Measurements from ENCODE around the gene LMCD1.

The LMCD1 gene

DNA sequence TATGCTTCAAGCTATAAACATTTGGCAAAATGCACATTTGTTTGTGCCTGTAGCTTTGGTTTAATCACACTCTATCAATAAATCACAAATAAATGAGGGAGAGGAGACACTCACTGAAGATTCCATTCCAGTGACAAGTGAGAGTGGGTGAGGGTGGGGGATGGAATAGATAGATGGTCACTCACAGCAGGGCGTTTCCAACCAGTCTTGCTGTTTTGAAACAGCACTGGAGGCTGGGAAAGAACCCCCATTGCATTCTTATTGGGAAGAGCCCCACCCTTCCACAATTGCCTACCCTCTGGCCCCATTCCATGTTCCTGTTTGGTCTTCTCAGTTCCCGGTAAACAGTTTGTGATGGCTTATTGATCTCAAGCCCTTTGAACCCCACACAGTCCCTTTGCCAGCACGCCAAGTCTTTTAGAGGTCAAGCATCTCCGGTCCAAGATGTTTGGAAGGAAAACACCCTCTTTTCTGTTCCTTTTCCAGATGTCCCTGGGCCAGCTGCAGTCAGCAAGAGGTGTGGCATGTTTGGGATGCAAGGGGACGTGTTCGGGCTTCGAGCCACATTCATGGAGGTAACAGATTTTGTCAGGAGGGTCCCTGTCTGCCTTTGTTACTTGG, 30.7 kb downstream of the LMCD1 start:
- no peak for DNase-seq

DNA sequence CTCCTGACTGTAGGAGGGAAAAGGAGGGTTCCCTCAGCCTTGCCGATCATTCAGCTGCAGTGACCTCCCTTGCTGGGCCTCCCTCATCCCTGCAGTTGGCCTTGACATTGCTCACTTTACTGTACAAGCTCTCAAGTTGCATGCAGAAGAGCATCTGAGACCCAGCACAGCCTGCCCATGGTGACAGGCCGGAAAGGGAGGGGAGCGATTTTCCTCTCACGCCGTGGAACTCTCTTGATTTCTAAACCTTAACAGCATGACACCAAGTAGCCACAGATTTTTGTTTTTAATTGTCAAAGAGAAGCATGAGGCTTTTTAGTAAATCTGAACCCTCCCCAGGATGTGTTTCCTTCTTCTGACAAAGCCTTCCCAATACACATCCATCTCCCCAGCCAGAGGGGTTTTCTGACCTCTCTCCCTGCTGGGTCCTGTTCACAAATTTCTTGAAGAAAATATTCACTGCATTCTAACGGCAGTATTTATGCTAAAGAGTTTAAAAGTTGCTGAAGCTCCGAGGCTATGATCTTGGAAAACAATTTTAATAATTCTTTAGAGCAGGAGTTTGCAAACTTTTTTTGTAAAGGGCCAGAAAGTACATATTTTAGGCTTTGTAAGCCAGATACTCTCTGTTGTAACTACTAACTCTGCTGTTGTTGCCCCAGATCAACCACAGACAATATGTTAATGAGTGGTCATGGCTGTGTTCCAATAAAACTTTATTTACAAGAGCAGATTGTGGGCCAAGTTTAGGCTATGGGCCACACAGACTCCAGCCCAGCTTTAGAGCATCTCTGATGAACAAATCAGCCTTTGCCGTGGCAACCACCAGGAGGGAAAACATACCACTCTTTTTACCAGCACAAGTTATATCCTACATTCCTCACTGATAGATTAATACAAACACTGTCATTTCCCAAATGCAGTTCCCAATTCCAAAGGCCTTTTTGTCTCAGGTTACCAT, 34.8 kb downstream of the LMCD1 start:
- no peak for DNase-seq

DNA sequence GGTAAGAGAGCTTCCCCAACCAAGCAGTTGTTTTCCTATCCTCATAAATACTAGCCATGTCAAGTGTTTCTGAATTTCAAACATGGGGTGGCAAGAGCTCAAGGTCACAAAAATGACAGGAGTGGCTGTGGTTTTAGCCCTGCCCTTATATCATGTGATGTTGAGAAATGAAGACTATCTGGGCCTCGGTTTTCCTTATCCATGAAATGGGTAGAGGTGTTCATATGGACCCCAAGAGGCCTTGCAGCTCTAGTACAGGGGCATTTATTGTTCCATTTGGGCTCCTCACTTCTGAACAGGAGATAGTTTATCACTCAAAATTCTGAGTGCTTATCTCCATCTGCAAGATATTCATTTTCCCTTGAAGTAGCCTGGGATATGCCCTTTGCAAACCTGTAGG, 35.8 kb downstream of the LMCD1 start:
- DNase-seq = no peak

DNA sequence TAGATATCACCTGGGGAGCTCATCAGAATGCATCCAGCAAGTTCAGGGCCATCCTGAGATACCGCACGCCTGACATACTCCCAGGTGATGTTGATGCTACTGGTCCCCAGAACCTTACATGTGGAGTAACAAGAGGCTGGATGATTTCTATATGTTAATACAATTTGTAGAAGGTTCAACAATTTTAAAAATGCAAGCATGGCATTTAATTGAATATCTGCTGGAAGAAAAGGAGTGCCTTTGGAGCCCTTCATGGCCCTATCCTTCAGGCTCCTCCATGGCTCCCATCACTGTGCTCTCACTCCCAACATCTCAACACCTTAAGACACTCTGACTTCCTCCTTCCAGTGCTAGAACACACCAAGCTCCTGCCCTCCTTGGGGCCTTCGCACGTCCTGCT, 36.6 kb downstream of the LMCD1 start:
- DNase-seq = no peak

DNA sequence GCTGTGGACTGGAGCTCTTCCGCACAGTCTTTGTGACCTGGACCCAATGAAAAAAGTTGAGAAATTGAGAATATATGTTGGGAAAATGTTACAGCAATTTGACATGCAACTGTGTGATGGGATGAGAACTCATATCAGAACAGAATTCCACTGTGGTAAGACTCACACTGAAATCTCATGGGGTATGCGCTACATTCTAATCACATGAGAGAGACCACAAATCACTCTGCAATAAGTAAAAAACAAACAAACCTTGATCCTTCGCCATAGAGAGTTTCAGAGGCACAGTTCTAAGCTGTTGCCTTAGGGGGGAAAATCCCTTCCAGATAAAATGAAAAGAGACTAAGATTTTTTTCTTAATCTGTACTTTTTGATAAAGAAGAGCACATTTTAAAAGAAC, 37.3 kb downstream of the LMCD1 start:
- no peak for DNase-seq

DNA sequence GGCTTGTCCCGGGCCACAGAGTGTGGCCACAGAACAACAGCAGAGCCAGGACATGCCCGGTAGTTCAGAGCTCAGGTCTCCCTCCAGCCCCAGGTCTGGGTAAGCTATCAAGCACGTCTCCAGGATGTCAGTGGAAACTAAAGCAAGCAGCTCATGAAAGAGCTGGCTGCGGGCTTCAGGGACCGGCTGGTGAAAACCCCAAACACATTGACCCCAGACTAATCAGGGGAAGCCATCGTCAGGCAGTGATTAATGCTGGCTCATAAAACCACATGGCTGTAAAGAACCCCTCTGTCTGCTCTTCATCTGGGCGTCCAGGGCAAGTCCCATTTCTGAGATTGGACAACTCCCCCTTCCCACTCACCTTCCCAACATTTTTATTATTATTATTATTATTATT, 37.8 kb downstream of the LMCD1 start:
- DNase-seq = no peak

DNA sequence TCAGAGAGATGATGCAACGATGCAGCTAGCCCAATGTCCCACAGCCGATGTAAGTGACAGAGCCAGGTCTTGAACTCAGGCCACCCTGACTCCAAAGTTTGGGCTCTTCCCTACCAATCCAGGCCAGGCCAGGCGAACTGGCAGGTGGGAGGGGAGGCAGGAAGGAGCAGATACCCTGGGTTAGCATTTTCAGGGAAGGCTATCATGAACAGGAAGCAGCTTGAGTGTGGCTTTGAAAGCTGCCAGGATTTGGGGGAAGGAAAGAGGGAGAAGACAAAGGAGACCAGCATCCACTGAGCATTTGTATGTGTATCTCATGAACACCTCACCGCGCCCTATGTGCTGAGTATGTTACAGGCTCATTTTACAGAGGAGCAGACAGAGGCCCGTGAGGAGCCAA, 38.8 kb downstream of the LMCD1 start:
- no peak for DNase-seq

DNA sequence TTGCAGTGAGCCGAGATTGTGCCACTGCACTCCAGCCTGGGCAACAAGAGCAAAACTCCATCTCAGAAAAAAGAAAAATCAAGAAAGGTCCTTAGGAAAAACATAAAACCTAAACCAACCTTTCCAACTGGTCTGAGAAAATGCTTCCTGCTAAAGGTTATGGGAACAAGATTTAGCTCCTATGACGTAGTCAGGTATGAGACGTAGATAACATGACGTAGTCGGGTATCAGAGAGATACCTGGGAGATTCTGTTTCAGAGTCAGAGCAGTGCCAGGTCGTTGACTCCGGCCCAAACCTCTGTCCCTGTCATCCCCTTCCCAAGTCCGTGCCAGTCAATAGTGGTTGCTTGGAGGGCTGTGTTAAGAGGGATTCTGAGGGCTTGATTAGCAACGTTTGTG, 39.9 kb downstream of the LMCD1 start:
- no peak for DNase-seq

DNA sequence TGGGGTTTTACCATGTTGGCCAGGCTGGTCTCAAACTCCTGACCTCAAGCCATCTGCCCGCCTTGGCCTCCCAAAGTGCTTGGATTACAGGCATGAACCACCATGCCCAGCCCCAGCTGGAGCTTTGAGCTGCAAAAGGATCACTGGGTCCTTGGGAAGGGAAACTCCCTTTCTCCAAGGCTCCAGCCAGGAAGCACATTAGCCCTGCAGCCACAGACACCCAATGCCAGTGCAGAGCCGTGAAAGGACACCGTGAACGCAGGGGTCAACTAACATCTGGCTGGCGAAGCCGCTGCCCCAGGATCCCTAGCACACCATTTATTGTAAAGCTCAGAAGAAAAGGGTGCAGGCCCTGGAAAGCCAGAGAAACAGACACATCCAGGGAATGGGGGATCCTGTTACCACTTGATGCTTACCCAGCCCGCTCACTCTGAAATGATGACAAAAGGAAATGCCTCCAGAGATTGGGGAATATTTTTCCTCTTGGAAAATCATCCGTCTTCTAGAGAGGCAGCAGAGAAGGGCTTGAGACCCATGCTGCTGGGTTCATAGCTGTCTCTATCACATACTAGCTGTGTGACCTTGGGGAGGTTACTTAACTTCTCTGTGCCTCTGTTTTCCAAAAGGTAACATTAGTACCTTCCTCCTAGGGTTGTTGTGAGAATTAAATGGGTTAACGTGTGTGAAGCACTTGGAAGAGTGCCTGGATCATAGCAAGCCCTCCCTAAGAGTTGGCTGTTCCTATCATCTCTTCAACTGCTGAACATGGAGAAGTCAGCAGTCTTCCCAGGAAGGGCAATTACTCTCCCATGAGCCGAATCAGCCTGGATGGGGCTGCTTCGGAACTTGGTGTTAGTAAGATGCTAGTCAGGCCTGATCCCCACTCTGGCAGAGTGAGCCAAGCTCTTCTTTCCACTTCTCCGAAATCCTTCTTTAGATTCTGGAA, 40.8 kb downstream of the LMCD1 start:
- DNase-seq = no peak

DNA sequence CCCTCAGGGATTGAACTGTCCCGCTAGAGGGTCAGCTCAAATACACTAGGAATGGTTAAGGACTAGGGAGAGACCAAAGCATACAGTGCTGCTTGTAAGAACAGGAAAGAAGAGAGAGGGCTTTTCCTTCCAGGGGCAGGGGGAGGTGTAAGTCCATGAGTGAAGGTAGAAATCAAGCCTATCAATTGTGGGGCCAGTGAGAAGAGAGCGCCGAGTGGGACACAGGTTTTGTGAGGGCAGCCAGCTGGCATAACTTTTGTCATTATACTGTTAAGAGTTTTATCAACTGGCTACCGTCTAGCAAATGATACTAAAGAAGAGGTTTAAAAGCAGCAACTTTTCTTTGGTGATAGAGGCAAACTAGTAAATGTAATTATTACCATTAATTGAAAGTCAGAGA, 45.0 kb downstream of the LMCD1 start:
- DNase-seq = no peak

DNA sequence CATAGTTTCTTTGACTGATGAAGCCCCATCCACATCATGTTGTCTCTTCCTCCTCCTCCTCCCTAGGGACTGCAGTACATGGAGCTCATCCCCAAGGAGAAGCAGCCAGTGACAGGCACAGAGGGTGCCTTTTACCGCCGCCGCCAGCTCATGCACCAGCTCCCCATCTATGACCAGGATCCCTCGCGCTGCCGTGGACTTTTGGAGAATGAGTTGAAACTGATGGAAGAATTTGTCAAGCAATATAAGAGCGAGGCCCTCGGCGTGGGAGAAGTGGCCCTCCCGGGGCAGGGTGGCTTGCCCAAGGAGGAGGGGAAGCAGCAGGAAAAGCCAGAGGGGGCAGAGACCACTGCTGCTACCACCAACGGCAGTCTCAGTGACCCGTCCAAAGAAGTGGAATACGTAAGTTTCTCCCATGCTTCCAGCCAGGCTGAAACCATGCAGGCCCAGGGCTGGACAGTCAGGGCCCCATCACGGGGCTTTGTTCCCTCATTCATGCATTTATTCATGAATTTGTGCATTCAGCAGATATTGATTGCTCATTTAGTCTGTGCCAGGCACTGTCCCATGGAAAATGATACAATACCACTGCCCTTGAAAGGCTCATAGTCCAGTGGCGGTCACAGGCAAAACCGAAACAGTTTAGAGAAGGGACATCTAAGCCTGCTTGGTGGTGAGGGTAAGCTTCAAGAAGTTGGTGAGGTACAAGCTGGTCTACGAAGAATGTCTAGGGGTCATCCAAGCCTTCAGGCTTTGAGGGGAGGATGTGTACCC, 47.1 kb downstream of the LMCD1 start:
- no peak for DNase-seq

DNA sequence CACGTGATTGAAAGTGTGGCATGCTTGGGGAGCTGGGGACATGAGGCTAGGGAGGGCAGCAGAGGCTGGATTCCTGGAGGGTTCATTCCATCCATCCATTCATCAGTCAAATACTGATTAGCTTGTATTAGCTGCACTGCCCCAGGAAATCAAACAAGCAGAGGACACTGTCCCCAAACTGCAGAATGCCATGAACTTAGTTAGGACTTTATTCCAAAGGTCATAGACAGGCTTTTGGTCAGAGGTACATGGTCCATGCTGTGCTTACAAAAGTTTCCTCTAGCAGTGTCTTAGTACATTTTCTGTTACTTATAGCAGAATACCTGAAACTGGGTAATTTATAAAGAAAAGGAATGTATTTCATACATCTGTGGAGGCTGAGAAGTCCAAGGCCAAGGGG, 47.7 kb downstream of the LMCD1 start:
- no peak for DNase-seq

DNA sequence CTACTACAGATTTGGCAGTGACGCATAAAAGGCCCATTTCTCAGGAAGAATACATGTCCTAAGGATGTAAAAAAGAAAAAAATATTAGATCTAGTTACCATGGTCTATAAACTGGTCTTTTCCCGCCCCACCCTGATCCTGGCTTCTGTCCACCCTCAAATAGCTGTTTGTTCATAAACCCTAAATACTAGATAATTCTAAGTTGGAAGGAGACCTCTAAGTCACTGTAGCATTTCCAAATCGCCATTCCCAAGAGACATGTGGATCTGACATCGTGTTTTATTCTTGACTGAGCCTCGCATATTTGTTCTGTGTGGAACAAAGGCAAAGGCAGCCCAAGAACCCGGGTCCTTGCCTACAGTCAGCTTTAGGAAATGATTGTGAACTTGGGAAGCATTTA, 49.0 kb downstream of the LMCD1 start:
- no peak for DNase-seq

DNA sequence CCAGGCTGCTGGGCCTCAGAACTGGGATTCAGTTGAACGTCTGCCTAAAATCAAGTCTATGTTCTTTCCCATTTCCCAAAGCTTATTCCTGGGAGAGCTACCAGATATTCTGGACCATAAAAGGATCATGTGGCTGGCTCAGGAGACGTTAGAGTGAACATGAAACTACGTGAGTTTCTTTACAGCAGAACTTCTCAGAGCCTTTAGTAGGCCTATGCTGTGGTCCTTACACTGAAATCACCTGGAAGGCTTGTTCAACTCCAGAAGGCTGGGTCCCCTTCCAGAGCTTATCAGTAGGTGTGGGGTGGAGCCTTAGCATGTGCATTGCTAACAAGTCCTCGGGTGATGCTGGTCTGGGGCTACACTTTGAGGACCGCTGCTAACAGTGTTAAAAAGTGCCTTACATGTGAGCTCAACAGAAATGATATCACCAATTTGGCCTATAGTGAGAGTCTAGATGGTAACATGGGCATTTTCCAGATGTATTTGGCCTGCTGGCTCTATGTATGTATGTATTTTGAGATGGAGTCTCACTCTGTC, 50.7 kb downstream of the LMCD1 start:
- DNase-seq = no peak

DNA sequence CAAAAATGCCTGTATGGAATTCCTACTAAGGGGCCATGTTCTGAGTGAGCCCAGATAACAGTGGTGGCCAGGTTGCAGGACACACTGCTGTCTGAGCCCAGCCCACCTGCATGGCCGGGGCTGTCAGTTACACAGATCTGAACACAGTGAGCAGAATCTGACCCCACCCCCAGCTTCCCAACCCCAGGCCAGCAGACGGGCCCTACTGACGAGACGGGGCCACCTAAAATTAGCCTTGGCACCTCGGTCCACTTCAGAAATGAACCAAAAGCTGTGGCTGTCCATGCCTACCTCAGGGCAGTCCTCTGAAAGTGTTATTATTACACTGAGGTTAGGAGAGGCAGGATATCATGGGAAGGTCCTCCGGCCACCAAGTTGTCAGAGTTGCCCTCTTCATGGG, 51.8 kb downstream of the LMCD1 start:
- DNase-seq = no peak

DNA sequence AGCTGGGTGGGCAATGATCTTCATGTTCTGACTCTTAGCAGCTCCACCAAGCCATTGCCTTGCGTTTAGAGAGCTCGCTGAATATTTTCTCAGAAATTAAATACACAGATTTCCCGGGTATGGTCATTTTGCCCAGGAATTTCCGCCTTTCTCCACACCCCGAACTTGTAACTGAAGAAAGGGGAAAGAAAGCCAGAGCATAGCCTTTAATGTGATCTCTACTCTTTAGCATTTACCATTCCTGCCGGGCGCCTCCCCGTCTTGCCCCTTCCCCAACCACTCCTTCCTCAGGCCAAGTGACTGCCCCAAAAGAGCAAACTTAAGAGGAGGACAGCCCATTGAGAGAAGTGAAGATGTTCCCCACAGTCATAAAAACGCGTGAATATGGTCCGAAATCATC, 53.1 kb downstream of the LMCD1 start:
- no peak for DNase-seq

DNA sequence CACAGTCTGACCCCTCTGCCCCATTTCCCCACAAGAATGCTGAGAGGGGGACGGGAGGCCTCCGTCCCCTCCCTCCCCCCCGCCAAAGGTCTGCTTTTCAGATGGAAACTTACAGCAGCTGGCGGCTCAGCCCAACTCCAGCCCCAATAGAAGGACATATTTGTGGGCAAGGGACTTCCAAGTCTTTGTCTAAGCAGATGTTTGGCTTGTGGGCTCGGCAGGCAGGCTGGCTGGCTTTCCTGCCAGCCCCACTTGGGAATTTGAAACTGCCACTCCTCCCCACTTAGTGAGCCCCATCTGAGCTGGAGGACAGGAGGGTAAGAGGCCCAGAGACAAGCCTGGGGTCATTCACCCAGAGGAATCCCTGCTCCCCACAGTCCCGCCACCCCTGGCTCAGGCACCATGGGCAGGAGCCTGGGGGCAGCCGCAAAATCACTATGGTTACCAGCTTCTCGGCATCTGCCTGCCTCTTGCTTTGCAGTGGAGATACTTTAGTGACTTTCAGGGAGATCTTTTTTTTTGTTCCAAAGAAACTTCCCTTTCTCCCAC, 53.6 kb downstream of the LMCD1 start:
- no peak for DNase-seq

DNA sequence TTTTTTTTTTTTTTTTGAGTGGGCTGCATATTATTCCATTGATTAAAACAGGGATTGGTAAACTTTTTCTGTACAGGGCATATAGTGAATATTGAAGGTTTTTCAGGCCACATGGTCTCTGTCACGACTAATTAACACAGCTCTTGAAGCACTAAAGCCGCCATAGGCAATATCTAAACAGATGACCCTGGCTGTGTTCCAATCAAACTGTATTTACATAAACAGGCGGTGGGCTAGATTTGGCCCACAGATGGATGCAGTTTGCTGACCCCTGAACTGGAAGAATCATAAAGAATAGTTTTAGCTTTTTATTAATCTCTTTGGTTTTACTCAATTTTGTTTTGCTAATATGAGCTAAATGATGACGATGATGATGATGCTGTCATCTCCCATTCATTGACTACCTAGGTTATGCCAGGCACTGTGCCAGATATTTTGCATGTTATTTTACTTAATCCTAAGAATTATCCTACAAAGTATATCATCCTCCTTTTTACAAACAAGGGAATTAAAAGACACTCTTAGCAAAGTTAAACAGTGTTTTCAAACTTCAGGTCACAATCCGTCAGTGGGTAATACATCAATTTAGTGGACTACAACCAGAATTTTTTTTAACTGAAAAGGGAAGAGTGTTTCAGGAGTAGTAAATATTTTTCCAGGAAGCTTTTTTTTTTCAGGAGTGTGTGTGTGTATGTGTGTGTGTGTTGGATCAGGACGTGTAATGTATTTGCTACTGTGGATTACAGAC, 54.3 kb downstream of the LMCD1 start:
- no peak for DNase-seq

DNA sequence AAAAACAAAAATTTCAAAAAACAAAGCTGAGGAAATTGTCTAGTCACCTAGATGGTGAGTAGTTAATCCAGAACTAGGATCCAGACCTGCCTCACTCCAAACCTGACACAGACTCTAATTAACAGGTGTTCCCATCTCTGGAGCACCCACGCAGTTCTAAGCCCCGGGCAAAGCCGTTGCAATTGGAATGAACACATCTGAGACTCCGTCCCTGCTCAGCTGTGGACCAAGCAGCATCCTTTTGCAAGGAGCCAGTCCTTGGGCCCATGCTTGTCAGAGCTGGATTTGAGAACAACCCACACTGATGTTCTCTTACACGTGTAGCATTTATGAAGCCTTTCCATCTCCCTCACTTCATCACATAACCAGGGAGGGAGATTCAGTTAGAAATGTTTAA, 54.8 kb downstream of the LMCD1 start:
- DNase-seq = no peak

DNA sequence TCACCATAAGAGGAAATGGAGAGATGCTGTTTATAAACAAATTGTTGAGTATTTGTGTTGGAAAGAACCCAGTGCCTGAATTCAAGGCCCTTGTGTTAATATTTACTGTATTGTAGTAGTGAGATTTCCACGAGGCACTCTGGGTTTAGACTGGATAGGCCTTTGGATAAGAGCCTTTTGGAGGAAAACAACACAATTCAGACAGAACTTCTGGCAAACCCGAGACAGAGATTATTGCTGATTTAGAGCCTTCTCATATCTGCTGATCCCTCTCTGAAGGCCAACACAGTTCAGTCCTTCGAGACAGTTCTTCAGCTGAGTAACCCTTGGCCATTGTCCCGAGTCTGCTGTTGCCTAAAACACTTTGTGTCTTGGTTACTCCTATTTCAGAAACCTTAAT, 55.7 kb downstream of the LMCD1 start:
- no peak for DNase-seq
